GM18508 (cell line): Measurements from ENCODE around the gene CCL19.

Experiments used
- ATAC-seq: cut with Tn5 transposase; IDR thresholded peaks from one replicate; pipeline ENCODE4 v1.9.1; 2021; ENCODE audit warnings: moderate number of reproducible peaks; ENCODE audit not compliant: insufficient read depth, unreplicated experiment

Gene CCL19

GRCh38 chr9:34644766-34645314 is 46.2 kb downstream of the CCL19 start:
- no peak for ATAC-seq

- ATAC-seq, result no peak
Measured at GRCh38 chr9:34642679-34643078, 48.4 kb downstream of the CCL19 start.
